Epithelial cell of proximal tubule (primary cell): ENCODE data around the gene LRRTM4. TPM values are rescaled to one million over a fixed set of nuclear protein-coding genes. Genes with fewer than 3 reads are reported as not detected.

Experiments
- DNase-seq: peaks from one replicate; pipeline ENCODE4 v3.0.0-alpha.2; 2011; ENCODE audit warnings: low read depth
- H3K4me3 ChIP-seq: 2 replicates; pipeline ENCODE4 v1.5.1; 2011; ENCODE audit warnings: low read depth, mild to moderate bottlenecking, low read length
- CTCF ChIP-seq: conservative IDR thresholded peaks from 2 replicates; pipeline ENCODE4 v1.5.1; 2012; ENCODE audit warnings: low read depth, mild to moderate bottlenecking, low read length
- total RNA-seq: library from RNA; depleted of rRNA; stranded (reverse); fragments of >200 nt; gene quantifications from 2 replicates; pipeline ENCODE4 v1.2.3, GENCODE V29; 2015

Gene LRRTM4
- total RNA-seq, 1 donor from 2014 or later = not detected

GRCh38 chr2:77397763-77398162 is 124.4 kb downstream of the LRRTM4 start:
- no peak overlapping the region for H3K4me3 ChIP-seq
- no peak for TF ChIP-seq CTCF
- peak; percentile 25 for DNase-seq

DNA sequence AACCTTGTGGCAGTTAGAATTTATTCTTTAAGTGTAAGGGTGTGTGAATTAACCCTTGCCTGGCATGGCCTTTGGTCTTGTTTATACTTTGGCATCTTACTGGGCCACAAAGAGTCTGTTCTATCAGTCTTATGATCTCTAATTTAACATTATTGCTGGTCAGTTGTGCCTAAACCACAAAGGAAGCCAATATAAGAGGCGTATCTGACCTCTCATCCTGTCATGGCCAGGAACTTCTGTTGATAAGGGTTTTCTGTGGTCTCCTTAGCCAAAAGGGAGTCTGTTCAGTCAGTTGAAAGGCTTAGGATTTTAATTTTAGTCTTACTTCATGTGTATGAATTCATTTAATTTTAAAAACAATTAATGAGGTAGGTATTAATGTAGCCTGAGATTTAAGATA is 127.2 kb downstream of the LRRTM4 start:
- no peak for DNase-seq
- TF ChIP-seq CTCF = no peak
- H3K4me3 ChIP-seq = no peak overlapping the region

- DNase-seq = no peak
These were observed 131.1 kb downstream of the LRRTM4 start for GRCh38 chr2:77391119-77391518.

DNA sequence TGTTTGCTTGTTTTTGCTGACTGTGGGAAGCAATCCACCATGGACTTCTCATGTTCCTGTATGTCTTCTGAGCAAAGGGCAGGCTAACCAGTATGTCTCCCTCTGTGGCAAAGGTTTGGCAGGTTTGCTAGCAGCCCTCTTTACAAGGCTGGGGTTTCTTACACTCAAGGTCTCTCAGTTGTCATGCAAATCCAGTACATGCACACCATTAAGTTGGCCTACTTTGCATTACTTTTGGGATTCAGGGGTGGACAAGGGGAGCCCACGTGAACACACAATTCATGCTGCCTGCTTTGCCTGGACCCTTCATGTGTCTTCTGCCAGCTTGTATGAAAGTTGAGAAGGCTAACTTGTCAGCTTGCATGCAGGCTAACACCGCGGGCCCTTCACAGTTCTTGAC is 134.9 kb downstream of the LRRTM4 start:
- no peak for TF ChIP-seq CTCF
- no peak for DNase-seq
- no peak overlapping the region for H3K4me3 ChIP-seq

More at GRCh38 chr2:77391119-77391518, 131.1 kb downstream of the LRRTM4 start:
- no peak for TF ChIP-seq CTCF
- no peak overlapping the region for H3K4me3 ChIP-seq

GRCh38 chr2:77372636-77373035 is 149.5 kb downstream of the LRRTM4 start:
- no peak for DNase-seq
- no peak for TF ChIP-seq CTCF
- H3K4me3 ChIP-seq = no peak overlapping the region

DNA sequence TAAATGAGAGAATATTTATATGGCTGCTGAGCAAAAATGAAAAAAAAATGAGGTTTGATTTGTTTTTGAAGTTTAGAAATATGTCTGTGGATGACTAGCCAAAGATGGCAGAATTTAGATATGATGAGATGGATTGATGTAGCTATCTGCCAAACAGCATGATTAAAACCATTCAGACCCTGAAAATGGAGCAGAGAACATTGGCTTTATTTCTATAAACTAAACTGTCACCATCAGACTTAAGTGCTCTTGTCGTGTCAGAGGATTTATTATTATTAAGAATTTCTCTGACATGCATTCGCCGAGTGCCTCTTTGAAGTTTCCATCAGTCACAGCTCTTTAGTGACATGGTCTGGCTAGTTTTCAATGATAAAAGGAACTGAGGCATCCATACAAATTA is 151.7 kb downstream of the LRRTM4 start:
- TF ChIP-seq CTCF = no peak
- no peak for DNase-seq
- H3K4me3 ChIP-seq = no peak overlapping the region

GRCh38 chr2:77363277-77363676 is 158.9 kb downstream of the LRRTM4 start:
- DNase-seq = no peak
- no peak for TF ChIP-seq CTCF

More at GRCh38 chr2:77363277-77363676, 158.9 kb downstream of the LRRTM4 start:
- no peak overlapping the region for H3K4me3 ChIP-seq
